ENCODE data around the gene SINHCAF. TPM values are rescaled to one million over a fixed set of nuclear protein-coding genes. Genes with fewer than 3 reads are reported as not detected.
A peak's percentile ranks its signal among the peaks of the same experiment; 100 is the strongest.
"Not testable (repeated sequence)": the region's sequence is repeated elsewhere in the genome, so short reads cannot be mapped to it uniquely, and the experiment has no call there.

The SINHCAF gene
- 100 to 1,000 TPM in 1 of 8 experiments, 10 to 100 TPM in 7; 24.7 to 194 (median 74.6) TPM for total RNA-seq

GRCh38 chr12:31325877-31326631, at the start of gene SINHCAF:
TSS of gene SINHCAF (minus strand) at chr12:31326150. CDS start at chr12:31298204, 27,946 bp downstream.
- WGBS, 10 experiments, result 0 to 2% (median 0%) methylated on average over 2 to 13 of the region's 55 CpGs; no CpG with 5 or more reads in 3 of the 10 experiments
- in situ Hi-C loops (cut with MboI; ENCODE audit: low pct_unique_long_range_greater_than_20kb in 2 of 9, low sequenced_read_pairs in 9 of 9, unreplicated experiment in 9 of 9), result no loop called here
- Histone ChIP-seq H3K4me1 (replicated peaks in 1 of 2) (peaks cover 6 to 10% of the 10 kb centered on the region in 2 donors), H3K4me3 (peak within 1 kb of the TSS; percentile 51 to 96 (median 60)), H3K27ac (peak within 1 kb of the TSS; percentile 90 to 91)
- peak; percentile 49 to 83 (median 77) for ATAC-seq (replicated peaks in 6 of 8)

- in situ Hi-C loops (cut with MboI; ENCODE audit: low pct_unique_long_range_greater_than_20kb in 2 of 9, low sequenced_read_pairs in 9 of 9, unreplicated experiment in 9 of 9), result not testable (repeated sequence)
These were observed 49.5 kb upstream of the SINHCAF start for GRCh38 chr12:31375422-31375821.

GRCh38 chr12:31371256-31371620, 45.3 kb upstream of the SINHCAF start:
- H3K4me1 ChIP-seq (replicated peaks in 1 of 2), result peaks cover 32 to 34% of the 10 kb centered on the region in 2 donors
- H3K27ac ChIP-seq, result peak overlapping the region; percentile 8 to 54
- no peak overlapping the region for H3K4me3 ChIP-seq
- in situ Hi-C loops (cut with MboI; ENCODE audit: low pct_unique_long_range_greater_than_20kb in 2 of 9, low sequenced_read_pairs in 9 of 9, unreplicated experiment in 9 of 9), result no loop called here
- peak in 2 of 8 experiments; percentile 11 to 38 for ATAC-seq (replicated peaks in 6 of 8)
- 50 to 100% (median 57%) methylated on average over 1 to 2 of the region's 2 CpGs; no CpG with 5 or more reads in 5 of the 10 experiments for WGBS, 10 experiments

More at GRCh38 chr12:31375422-31375821, 49.5 kb upstream of the SINHCAF start:
- peaks cover 11 to 12% of the 10 kb centered on the region in 2 donors for H3K4me1 ChIP-seq (replicated peaks in 1 of 2)
- 50 to 100% (median 82%) methylated on average over 1 to 3 of the region's 6 CpGs; no CpG with 5 or more reads in 2 of the 10 experiments for WGBS, 10 experiments
- H3K4me3 ChIP-seq; ATAC-seq (replicated peaks in 6 of 8); H3K27ac ChIP-seq: not testable (repeated sequence)

GRCh38 chr12:31370531-31371255, 44.7 kb upstream of the SINHCAF start:
- H3K4me1 ChIP-seq (replicated peaks in 1 of 2), result peaks cover 32 to 34% of the 10 kb centered on the region in 2 donors
- peak overlapping the region; percentile 43 to 54 for H3K27ac ChIP-seq
- no peak overlapping the region for H3K4me3 ChIP-seq
- in situ Hi-C loops (cut with MboI; ENCODE audit: low pct_unique_long_range_greater_than_20kb in 2 of 9, low sequenced_read_pairs in 9 of 9, unreplicated experiment in 9 of 9), result no loop called here
- ATAC-seq (replicated peaks in 6 of 8), result peak; percentile 23 to 84 (median 76)
- WGBS, 10 experiments, result 3 to 69% (median 34%) methylated on average over 1 to 8 of the region's 10 CpGs

- H3K4me1 ChIP-seq (replicated peaks in 1 of 2), result peaks cover 32 to 34% of the 10 kb centered on the region in 2 donors
- in situ Hi-C loops (cut with MboI; ENCODE audit: low pct_unique_long_range_greater_than_20kb in 2 of 9, low sequenced_read_pairs in 9 of 9, unreplicated experiment in 9 of 9), result no loop called here
- WGBS, 10 experiments, result 21 to 62% (median 44%) methylated on average over 2 to 20 of the region's 21 CpGs; no CpG with 5 or more reads in 2 of the 10 experiments
- H3K27ac ChIP-seq, result peak overlapping the region; percentile 43 to 54
- ATAC-seq (replicated peaks in 6 of 8), result peak; percentile 23 to 94 (median 44)
- H3K4me3 ChIP-seq, result no peak overlapping the region
These were observed 44.0 kb upstream of the SINHCAF start for GRCh38 chr12:31369712-31370521.

GRCh38 chr12:31368666-31369361, 42.9 kb upstream of the SINHCAF start:
- in situ Hi-C loops (cut with MboI; ENCODE audit: low pct_unique_long_range_greater_than_20kb in 2 of 9, low sequenced_read_pairs in 9 of 9, unreplicated experiment in 9 of 9), result no loop called here

GRCh38 chr12:31366104-31366621, 40.2 kb upstream of the SINHCAF start:
- Histone ChIP-seq H3K4me3 (no peak overlapping the region), H3K27ac (no peak overlapping the region), H3K4me1 (replicated peaks in 1 of 2) (peaks cover 40 to 45% of the 10 kb centered on the region in 2 donors)
- WGBS, 10 experiments, result 41 to 93% (median 69%) methylated on average over 3 to 9 of the region's 11 CpGs; no CpG with 5 or more reads in 2 of the 10 experiments
- in situ Hi-C loops (cut with MboI; ENCODE audit: low pct_unique_long_range_greater_than_20kb in 2 of 9, low sequenced_read_pairs in 9 of 9, unreplicated experiment in 9 of 9), result no loop called here
- no peak for ATAC-seq (replicated peaks in 6 of 8)

More at GRCh38 chr12:31368666-31369361, 42.9 kb upstream of the SINHCAF start:
- Histone ChIP-seq H3K4me3 (no peak overlapping the region), H3K27ac (peak overlapping the region; percentile 3 to 6), H3K4me1 (replicated peaks in 1 of 2) (peaks cover 32 to 34% of the 10 kb centered on the region in 2 donors)
- ATAC-seq (replicated peaks in 6 of 8), result peak in 6 of 8 experiments; percentile 4 to 51 (median 35)
- 15 to 80% (median 37%) methylated on average over 1 to 8 of the region's 8 CpGs; no CpG with 5 or more reads in 1 of the 10 experiments for WGBS, 10 experiments

GRCh38 chr12:31363831-31364230, 37.9 kb upstream of the SINHCAF start:
- WGBS, 10 experiments, result 33 to 100% (median 60%) methylated on average over 1 to 2 of the region's 2 CpGs; no CpG with 5 or more reads in 5 of the 10 experiments

GRCh38 chr12:31363416-31363809, 37.5 kb upstream of the SINHCAF start:
- no peak for ATAC-seq (replicated peaks in 6 of 8)
- in situ Hi-C loops (cut with MboI; ENCODE audit: low pct_unique_long_range_greater_than_20kb in 2 of 9, low sequenced_read_pairs in 9 of 9, unreplicated experiment in 9 of 9), result no loop called here
- no peak overlapping the region for H3K4me3 ChIP-seq
- no peak overlapping the region for H3K27ac ChIP-seq
- 0 to 100% (median 62%) methylated on average over 1 to 5 of the region's 6 CpGs; no CpG with 5 or more reads in 1 of the 10 experiments for WGBS, 10 experiments
- peaks cover 12 to 18% of the 10 kb centered on the region in 2 donors for H3K4me1 ChIP-seq (replicated peaks in 1 of 2)

More at GRCh38 chr12:31363831-31364230, 37.9 kb upstream of the SINHCAF start:
- in situ Hi-C loops (cut with MboI; ENCODE audit: low pct_unique_long_range_greater_than_20kb in 2 of 9, low sequenced_read_pairs in 9 of 9, unreplicated experiment in 9 of 9), result no loop called here
- H3K27ac ChIP-seq, result no peak overlapping the region
- H3K4me1 ChIP-seq (replicated peaks in 1 of 2), result peaks cover 16 to 22% of the 10 kb centered on the region in 2 donors
- no peak overlapping the region for H3K4me3 ChIP-seq
- no peak for ATAC-seq (replicated peaks in 6 of 8)

- WGBS, 10 experiments, result 0 to 44% (median 14%) methylated on average over 1 to 4 of the region's 6 CpGs; no CpG with 5 or more reads in 5 of the 10 experiments
- peak overlapping the region in 1 of 2 donors; percentile 43 for H3K27ac ChIP-seq
- ATAC-seq (replicated peaks in 6 of 8), result peak; percentile 70 to 92 (median 77)
- peaks cover 12 to 15% of the 10 kb centered on the region in 2 donors for H3K4me1 ChIP-seq (replicated peaks in 1 of 2)
- in situ Hi-C loops (cut with MboI; ENCODE audit: low pct_unique_long_range_greater_than_20kb in 2 of 9, low sequenced_read_pairs in 9 of 9, unreplicated experiment in 9 of 9), result no loop called here
- H3K4me3 ChIP-seq, result no peak overlapping the region
These were observed 36.9 kb upstream of the SINHCAF start for GRCh38 chr12:31362759-31363415.

- peak overlapping the region in 1 of 2 donors; percentile 43 for H3K27ac ChIP-seq
- H3K4me3 ChIP-seq, result no peak overlapping the region
- H3K4me1 ChIP-seq (replicated peaks in 1 of 2), result peaks cover 12 to 15% of the 10 kb centered on the region in 2 donors
- ATAC-seq (replicated peaks in 6 of 8), result peak; percentile 29 to 83 (median 75)
- in situ Hi-C loops (cut with MboI; ENCODE audit: low pct_unique_long_range_greater_than_20kb in 2 of 9, low sequenced_read_pairs in 9 of 9, unreplicated experiment in 9 of 9), result no loop called here
- WGBS, 10 experiments, result 20 to 80% (median 40%) methylated on average over 1 to 10 of the region's 13 CpGs; no CpG with 5 or more reads in 2 of the 10 experiments
These were observed 36.3 kb upstream of the SINHCAF start for GRCh38 chr12:31362115-31362758.

Measured in motor neuron (in vitro differentiated cells).